IPS-18c (cell line): Measurements from ENCODE around the gene SPSB2.
"Not testable (repeated sequence)": the region's sequence is repeated elsewhere in the genome, so short reads cannot be mapped to it uniquely, and the experiment has no call there.

Source experiments
- H3K4me3 ChIP-seq: 2 replicates; pipeline ENCODE4 v1.7.0; 2013; ENCODE audit warnings: low read depth, mild to moderate bottlenecking, low read length, moderate library complexity; ENCODE audit not compliant: insufficient read depth
- H3K9me3 ChIP-seq: one replicate; pipeline ENCODE4 v1.6.1; 2013; ENCODE audit warnings: mild to moderate bottlenecking, low read length, moderate library complexity; ENCODE audit not compliant: control insufficient read depth, insufficient read depth

SPSB2 gene

DNA sequence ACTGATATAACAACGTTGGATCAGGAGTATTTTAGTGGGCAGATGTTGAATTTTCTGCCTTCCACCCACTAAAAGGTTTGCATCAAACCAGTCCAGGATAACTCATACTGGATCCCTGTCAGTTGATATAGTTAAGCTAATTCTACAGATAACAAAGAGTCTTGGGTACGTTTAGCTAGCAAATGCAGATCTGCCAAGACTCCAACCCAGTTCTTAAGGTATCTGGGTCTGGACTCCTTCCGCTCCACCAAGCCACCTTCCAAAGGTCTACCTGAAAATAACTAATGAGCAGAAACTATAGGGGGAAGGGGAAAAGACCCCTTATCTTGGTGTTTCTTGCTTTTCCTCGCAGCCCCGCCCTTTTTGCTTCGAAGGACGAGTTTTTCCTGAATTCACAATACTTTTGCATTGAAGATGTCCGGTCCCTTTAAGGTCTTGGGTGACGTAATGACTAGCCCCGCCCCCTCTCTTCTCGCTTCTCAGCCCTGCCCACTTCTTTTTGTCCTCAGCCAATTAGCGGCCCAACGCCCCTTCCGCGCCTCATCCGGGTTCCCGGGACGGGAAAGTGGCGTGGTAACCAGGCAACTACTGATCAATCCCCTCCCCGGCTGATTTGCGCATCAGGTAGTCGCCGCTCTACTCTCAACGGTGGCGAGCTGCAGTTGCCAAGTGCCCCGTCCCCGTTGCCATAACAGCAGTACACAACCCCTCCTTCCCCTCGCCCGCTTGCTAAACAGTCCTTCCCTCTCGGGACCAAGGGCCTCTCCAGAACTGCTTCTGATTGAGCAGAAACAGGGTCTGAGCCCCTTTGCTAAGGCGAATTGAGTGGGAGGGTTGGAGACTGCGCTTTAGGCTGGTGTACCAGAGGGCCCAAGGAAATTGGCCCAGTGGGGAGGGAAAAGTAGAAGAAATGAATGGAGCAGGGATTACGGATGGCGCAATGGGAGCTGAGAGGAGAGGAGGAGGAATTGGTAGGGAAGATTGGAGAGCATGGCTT, 31.5 kb upstream of the SPSB2 start, which contains the start of gene LRRC23:
TSS of gene LRRC23 (plus strand) at position 543 of the 997 bp plus-strand sequence. CDS start 812 bp downstream, outside the sequence.
- Histone ChIP-seq H3K9me3 (no peaks in the 10 kb centered on the region), H3K4me3 (peak within 1 kb of the TSS; percentile 52)

DNA sequence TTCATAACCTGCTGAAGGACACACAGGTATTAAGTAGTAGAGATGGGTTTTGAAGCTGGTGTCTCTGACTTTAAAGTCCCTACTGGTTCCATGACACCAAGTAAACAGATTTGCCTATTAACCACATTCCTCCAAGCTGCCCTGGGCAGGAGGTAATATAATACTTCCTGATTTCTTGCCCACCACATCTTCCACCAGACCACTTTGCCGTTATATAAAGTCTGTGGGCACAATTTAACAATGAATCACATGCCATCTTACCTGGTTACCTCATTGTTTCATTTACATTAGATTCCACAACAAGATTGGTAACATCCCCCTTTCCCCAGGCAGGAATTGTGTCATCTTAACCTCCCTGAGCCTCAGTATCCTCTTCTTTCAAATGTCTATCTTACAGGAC, 30.6 kb upstream of the SPSB2 start:
- H3K4me3 ChIP-seq = no peak overlapping the region
- no peaks in the 10 kb centered on the region for H3K9me3 ChIP-seq

DNA sequence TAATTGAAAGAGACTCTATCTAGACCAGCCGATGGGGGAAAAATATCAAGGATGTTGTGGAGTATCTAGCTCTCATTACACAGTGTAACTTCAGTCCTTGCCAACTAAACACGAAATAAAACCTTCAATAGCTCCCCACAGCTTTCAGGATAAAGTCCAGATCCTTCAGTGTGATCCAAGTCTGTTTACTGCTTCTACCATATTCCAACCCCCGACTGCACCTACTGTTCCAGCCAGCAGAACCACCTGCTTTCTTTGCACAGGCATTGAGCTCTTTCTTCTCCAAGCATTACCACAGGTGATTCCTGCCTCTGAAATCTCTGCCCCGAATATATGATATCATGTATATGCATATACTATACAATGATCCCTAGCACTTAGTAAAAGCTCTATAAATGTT, 29.3 kb upstream of the SPSB2 start:
- H3K9me3 ChIP-seq = no peaks in the 10 kb centered on the region
- no peak overlapping the region for H3K4me3 ChIP-seq

DNA sequence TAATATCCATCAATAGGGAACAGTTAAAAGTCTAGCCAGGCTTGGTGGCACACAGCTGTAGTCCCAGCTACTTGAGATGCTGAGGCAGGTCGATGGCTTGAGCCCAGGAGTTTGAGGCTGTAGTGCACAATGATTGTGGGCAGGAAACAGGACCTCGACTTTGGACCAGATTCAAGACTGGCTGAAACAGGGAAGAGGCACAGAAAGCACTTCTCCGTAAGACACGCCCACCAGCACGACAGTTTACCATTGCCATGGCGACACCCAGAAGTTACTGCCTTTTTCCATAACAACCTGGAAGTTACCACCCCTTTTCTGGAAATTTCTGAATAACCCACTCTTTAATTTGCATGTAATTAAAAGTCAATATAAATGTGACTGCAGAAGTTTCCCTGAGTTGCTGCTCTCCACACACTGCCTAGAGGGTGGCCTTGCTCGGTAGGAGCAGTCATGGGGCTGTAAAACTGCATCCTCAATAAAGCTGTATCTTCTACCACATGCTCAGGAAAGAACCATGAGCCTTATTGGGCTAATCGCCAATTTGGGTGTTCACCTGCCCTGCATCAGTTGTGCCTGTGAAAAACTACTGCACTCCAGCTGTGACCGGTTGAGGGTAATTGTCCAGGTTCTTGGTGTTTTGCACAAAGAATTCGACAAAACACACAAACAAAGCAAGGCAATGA, 26.9 kb upstream of the SPSB2 start:
- Histone ChIP-seq H3K4me3 (no peak overlapping the region), H3K9me3 (no peaks in the 10 kb centered on the region)

DNA sequence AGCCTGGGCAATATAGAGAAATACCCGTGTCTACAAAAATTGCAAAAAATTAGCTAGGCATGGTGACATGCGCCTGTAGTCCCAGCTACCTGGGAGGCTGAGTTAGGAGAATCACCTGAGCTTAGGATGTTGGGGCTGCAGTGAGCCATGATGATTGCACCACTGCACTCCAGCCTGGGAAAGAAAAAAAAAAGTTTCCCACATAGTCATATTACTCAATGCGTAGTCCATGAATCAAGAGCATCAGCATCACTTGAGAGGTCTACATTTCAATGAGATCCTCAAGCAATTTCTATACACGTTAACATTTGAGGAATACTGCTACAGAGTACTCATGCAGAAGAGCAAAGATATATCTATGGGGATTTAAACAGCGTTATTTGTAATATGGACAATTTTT, 26.3 kb upstream of the SPSB2 start:
- no peak overlapping the region for H3K4me3 ChIP-seq
- no peaks in the 10 kb centered on the region for H3K9me3 ChIP-seq

DNA sequence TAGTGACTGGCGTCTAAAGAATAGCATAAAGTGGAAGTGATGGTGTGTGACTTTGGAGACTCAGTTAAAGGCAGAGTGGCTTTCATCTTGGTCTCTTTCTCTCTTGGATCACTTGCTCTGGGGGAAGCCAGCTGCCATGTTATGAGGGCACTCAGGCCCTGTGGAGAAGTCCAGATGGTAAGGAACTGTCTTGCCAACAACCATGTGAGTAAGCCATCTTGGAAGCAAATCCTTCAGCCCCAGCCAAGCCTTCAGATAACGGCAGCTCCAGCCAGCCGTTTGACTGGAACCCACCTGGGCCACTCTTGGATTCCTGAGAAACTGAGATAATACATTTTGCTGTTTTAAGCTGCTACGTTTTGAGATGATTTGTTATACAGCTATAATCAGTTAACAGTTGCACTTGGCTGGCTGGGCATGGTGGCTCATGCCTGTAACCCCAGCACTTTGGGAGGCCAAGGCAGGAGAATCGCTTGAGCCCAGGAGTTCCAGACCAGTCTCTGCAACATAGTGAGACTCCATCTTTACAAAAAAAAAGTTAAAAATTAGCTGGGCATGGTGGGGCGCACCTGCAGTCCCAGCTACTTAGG, 23.8 kb upstream of the SPSB2 start:
- Histone ChIP-seq H3K4me3 (no peak overlapping the region), H3K9me3 (no peaks in the 10 kb centered on the region)

DNA sequence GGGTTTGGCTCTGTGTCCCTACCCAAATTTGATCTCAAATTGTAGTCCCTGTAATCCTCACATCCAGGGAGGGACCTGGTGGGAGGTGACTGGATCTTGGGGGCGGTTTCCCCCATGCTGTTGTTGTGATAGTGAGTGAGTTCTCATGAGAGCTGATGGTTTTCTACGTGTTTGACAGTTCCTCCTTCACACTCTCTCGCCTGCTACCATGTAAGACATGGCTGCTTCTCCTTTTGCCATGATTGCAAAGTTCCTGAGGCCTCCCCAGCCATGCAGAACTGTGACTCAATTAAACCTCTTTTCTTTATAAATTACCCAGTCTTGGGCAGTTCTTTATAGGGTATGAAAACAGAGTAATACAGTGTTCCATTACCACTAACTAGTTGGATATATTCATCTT, 21.2 kb upstream of the SPSB2 start:
- Histone ChIP-seq H3K9me3 (no peaks in the 10 kb centered on the region), H3K4me3 (no peak overlapping the region)

DNA sequence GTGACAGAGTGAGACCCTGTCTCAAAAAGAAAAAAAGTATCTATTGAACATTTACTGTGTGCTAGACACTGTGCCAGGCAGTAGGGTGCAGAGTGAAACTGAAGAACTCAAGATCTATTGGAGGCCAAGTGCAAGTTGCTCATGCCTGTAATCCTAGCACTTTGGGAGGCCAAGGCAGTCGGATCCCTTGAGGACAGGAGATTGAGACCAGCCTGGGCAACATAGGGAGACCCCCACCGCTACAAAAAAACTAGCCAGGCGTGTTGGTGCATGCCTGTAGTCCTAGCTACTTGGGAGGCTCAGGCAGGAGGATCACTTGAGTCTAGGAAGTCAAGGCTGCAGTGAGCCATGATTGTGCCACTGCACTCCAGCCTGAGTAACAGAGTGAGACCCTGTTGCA, 19.6 kb upstream of the SPSB2 start:
- H3K9me3 ChIP-seq, H3K4me3 ChIP-seq: not testable (repeated sequence)

DNA sequence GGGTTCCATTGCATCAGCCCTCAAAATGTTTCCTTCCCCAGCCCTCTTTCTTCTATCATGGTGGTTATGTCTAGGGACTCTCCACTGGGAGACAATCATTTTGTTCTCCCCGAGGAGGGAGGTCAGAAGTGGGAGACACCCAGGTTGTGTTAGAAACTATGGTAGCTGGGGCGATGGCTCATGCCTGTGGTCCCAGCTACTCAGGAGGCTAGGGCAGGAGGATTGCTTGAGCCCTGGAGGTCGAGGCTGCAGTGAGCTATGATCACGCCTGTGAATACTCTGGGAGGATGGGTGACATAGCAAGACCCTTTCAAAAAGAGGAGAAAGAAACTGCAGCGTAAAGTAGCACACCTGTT, 18.5 kb upstream of the SPSB2 start:
- Histone ChIP-seq H3K9me3 (no peaks in the 10 kb centered on the region), H3K4me3 (peak overlapping the region; percentile 69)

DNA sequence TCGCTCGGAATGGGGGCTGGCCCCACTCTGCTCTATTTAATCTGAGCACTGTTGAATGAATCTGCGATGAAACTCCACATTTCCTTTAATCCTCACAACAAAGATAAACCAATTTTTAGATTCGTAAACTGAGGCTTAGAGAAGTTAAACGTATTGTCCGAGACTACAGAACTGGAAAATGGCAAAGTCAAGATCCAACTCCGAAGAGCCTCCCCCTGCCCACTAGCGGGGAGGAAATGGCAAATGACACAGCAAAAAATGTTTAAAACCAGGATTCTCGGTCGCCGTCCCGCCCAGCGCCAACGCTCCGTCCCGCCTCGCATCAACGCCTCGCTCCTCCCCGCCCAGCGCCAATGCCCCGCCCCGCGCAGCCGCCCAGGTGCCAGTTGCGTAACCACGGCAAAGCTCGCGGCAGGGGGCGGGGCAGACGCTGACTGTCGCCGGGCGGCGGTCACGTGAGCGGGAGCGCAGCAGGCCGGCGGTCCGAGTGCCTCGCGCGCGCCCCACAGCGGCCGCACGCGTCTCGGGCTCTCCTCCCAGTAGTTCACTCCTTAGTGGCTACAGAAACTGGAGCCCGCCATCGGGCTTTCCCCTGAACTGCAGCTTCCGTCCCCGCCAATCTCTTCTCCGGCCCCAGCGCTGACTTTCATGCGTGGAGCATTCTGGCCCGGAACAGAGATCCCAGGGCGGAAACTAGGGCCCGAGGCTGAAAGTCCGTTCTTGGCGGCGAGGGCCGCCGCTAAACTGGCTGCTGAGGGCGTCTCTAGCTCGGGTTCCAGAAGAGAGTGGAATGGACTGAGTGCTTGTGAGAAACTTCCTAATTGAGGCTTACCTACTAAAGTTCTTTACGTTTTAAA, 17.9 kb upstream of the SPSB2 start:
- H3K4me3 ChIP-seq = peak overlapping the region; percentile 69
- H3K9me3 ChIP-seq = no peaks in the 10 kb centered on the region

DNA sequence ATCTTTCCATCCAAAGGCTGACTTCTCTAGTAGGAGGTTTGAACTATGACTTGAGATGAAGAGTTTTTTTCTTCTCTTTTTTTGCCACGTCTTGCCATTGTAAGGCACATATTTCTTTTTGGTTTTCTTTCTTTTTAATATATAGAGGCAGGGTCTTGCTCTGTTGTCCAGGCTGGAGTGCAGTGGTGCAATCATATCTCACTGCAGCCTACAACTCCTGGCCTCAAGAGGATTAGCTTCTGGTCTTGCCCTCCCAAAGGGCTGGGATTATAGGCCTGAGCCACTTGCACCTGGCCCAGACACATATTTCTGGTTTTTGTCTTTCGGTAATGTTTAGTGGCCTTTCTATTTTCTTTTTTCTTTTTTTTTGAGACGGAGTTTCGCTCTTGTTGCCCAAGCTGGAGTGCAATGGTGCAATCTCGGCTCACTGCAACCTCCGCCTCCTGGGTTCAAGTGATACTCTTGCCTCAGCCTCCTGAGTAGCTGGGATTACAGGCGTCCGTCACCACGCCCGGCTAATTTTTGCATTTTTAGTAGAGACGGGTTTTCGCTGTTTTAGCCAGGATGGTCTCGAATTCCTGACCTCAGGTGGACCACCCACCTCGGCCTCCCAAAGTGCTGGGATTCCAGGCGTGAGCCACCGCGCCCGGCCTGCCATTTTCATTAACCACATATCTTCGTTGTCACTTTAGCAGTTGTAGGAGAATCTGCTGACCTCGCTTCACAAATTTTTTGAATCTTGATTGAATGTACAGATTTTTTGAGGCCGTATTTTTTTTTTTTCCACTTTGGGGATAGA, 16.9 kb upstream of the SPSB2 start:
- H3K4me3 ChIP-seq = not testable (repeated sequence)

DNA sequence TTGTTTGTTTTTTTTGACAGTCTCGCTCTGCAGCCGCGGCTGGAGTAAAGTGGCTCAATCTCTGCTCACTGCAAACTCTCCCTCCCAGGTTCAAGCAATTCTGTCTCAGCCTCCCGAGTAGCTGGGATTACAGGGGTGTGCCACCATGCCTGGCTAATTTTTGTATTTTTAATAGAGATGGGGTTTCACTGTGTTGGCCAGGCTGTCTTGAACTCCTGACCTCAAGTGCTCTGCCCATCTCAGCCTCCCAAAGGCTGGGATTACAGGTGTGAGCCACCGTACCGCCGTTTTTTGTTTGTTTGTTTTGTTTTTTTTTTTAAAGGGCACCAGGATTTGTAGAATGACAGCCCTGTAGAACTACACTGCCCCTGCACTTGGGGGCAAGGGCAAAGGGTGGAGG, 15.7 kb upstream of the SPSB2 start:
- not testable (repeated sequence) for H3K9me3 ChIP-seq, H3K4me3 ChIP-seq

More for the DNA sequence above, 16.9 kb upstream of the SPSB2 start:
- H3K9me3 ChIP-seq = not testable (repeated sequence)

DNA sequence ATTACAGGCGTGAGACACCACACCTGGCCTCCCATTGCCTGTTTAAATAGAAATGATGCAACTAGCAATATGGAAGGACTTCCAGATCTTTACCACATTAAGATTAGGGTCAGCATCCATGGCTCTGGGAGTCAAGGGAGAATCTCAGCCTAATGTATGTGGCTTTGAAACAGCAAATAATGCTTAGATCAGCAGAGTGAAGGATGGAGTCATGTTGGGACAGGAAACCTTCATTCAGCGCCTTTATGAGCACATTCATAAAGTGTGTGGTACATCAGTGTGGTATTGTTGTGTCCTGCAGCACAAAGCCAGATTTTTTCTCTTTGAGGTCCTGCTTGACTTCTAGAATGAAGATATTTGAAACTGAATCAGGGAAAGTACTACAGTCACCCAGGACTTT, 15.3 kb upstream of the SPSB2 start:
- Histone ChIP-seq H3K9me3 (no peaks in the 10 kb centered on the region), H3K4me3 (no peak overlapping the region)

DNA sequence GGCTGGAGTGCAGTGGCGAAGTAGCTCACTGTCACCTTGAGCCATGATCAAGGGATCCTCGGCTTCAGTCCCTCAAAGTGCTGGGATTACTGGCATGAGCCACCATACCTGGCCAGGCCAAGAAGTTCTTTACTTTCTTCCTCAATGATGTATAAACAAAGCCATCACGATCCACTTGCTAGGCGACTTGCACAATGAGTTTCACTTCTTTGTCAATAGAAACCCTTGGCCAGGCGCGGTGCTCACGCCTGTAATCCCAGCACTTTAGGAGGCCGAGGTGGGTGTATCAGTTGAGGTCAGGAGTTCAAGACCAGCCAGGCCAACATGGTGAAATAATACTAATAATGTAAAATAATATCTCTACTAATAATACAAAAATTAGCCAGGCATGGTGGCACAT, 14.4 kb upstream of the SPSB2 start:
- H3K9me3 ChIP-seq = no peaks in the 10 kb centered on the region
- H3K4me3 ChIP-seq = no peak overlapping the region

DNA sequence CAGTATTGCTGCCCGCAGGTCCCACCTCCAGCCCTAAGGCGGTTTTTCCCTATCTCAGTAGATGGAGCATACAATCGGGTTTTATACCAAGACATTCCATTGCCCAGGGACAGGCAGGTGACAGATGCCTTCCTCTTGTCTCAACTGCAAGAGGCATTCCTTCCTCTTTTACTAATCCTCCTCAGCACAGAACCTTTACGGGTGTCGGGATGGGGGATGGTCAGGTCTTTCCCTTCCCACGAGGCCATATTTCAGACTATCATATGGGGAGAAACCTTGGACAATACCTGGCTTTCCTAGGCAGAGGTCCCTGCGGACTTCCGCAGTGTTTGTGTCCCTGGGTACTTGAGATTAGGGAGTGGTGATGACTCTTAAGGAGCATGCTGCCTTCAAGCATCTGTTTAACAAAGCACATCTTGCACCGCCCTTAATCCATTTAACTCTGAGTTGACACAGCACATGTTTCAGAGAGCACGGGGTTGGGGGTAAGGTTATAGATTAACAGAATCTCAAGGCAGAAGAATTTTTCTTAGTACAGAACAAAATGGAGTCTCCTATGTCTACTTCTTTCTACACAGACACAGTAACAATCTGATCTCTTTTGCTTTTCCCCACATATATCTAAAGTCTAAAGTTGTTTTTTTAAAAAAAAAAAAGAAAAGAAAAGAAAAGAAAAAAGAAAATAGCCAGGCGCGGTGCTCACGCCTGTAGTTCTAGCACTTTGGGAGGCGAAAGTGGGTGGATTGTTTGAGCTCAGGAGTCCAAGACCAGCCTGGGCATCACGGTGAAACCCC, 13.3 kb upstream of the SPSB2 start:
- not testable (repeated sequence) for H3K9me3 ChIP-seq, H3K4me3 ChIP-seq

DNA sequence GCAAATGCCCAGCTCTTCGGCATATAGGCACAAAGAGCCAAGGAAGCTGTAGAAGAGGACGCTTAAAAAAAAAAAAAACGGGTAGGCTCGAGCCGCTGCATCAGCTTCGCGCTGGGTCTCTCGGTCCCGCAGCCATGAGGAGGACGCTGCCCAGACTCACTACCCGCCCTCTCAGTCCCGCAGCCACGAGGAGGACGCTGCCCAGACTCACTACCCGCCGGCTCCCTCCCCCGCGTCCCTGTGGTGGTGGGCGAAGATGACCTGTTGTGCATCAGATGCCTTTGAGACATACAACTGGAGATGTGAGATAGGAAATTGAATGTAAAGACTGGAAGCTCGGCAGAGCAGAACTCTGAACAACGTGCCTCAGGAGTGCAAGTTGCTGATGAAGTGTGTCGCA, 11.4 kb upstream of the SPSB2 start:
- no peaks in the 10 kb centered on the region for H3K9me3 ChIP-seq
- H3K4me3 ChIP-seq = no peak overlapping the region
